ENCODE measurements around the gene CDK6. TPM values are rescaled to one million over a fixed set of nuclear protein-coding genes. Genes with fewer than 3 reads are reported as not detected.

The CDK6 gene
- total and polyA plus RNA-seq, 9 of the 15 experiments (the other 6 are each of a cell fraction or from before 2014, with no cell fraction given) = 7.6 to 109 (median 44.4) TPM

GRCh38 chr7:92811158-92811557, 25.2 kb downstream of the CDK6 start:
- TF ChIP-seq ARHGAP35 (IDR thresholded peaks at IDR 0.05; ENCODE audit: partially characterized antibody) (no peak), ZNF740 (CRISPR knock-in tag; IDR thresholded peaks at IDR 0.05) (no peak), ZNF740 (tag; IDR thresholded peaks at IDR 0.05) (no peak), TSC22D4 (tag; IDR thresholded peaks at IDR 0.05) (no peak), RBM15 (IDR thresholded peaks at IDR 0.05; ENCODE audit: insufficient read depth, low read length) (no peak), MCM2 (IDR thresholded peaks at IDR 0.05; ENCODE audit: low read depth) (no peak), ZNF589 (CRISPR knock-in tag; IDR thresholded peaks at IDR 0.05; ENCODE audit: low read depth) (no peak), KDM1A (IDR thresholded peaks at IDR 0.05) (no peak), IRF2 (CRISPR knock-in tag; IDR thresholded peaks at IDR 0.05) (no peak), MXI1 (IDR thresholded peaks at IDR 0.05; ENCODE audit: low read depth, low read length) (no peak)
- no TSS peak for BruUV-seq (replicated peaks)
- Histone ChIP-seq H3K36me3 (ENCODE audit: control insufficient read depth, insufficient read depth, low read length) (peaks cover 9% of the 10 kb centered on the region), H3K4me1 (replicated peaks in 1 of 2; ENCODE audit: control insufficient read depth in 2 of 2, insufficient read depth in 2 of 2, low read length in 2 of 2) (peaks cover 0 to 33% of the 10 kb centered on the region in 2 experiments; a peak in 3 of 5 replicates), H3K4me2 (ENCODE audit: insufficient read depth, low read length) (no peak overlapping the region), H3K27ac (ENCODE audit: extremely low read depth, low read depth, low read length) (peak overlapping the region; percentile 24; the same call in 1 of the 3 replicates), H3K79me2 (ENCODE audit: control insufficient read depth, insufficient read depth, low read length) (peaks cover 99% of the 10 kb centered on the region), H3K9me3 (replicated peaks; ENCODE audit: control insufficient read depth, insufficient read depth, low read depth, low read length) (no peaks in the 10 kb centered on the region), H3K27me3 (ENCODE audit: control insufficient read depth in 2 of 2, insufficient read depth in 2 of 2, low read length in 2 of 2) (no peaks in the 10 kb centered on the region), H3K4me3 (no peak overlapping the region), H3K9me1 (ENCODE audit: control insufficient read depth, insufficient read depth, low read length) (no peaks in the 10 kb centered on the region), H4K20me1 (replicated peaks; ENCODE audit: control insufficient read depth, insufficient read depth, low read length) (no peaks in the 10 kb centered on the region), H2AFZ (ENCODE audit: low read depth, low read length) (no peak overlapping the region), H3K9ac (ENCODE audit: insufficient read depth in 1 of 2, low read depth in 2 of 2, low read length in 2 of 2) (no peak overlapping the region)
- FAIRE-seq = no peak
- no peak for ATAC-seq
- 81% methylated on average over 6 of the region's 6 CpGs for WGBS (ENCODE audit: insufficient coverage, low coverage, missing lambda C conversion rate)
- CTCF ChIA-PET (ENCODE audit: low intra/inter-chr PET ratio) = no interaction called here
- intact Hi-C loops (cut with micrococcal nuclease) = no loop called here
- in situ Hi-C loops (cut with MboI) = no loop called here
- POLR2A ChIA-PET = interaction anchor here (0.6 to 1.0 kb wide), 3 partner anchors 19 to 98 kb away, joined by 3 read pairs; no protein-coding TSS in a partner anchor
- no peak for DNase-seq (ENCODE audit: extremely low read depth in 1 of 4, low spot score in 3 of 4)

Data from K562 (cell line).